Heart left ventricle (tissue), 16 donors: ENCODE measurements around the gene CTXN1. TPM values are rescaled to one million over a fixed set of nuclear protein-coding genes. Genes with fewer than 3 reads are reported as not detected.
A peak's percentile ranks its signal among the peaks of the same experiment; 100 is the strongest.

ENCODE experiments used
- ATAC-seq, 4 donors: fragments of 200-7000 bp; cut with Tn5 transposase; one replicate each; pipeline ENCODE4 v1.9.1; 2020 to 2022; ENCODE audit warnings: moderate library complexity in 4 of 4, mild to moderate bottlenecking in 3 of 4, moderate number of reproducible peaks in 1 of 4
- DNase-seq, 5 donors: peaks; one replicate each; pipeline ENCODE4 v3.0.0-alpha.2; 2020
- H3K27ac ChIP-seq, 12 donors: fragments of 200-600 bp; sonication (generic) in 4 of 12; one replicate each; pipeline versions ENCODE4 v1.5.0 to v1.8.0; 2016 to 2022; ENCODE audit warnings: mild to moderate bottlenecking in 2 of 12
- H3K27me3 ChIP-seq, 9 donors: fragments of 200-600 bp; sonication (generic) in 2 of 9; one replicate each; pipeline versions ENCODE4 v1.5.1 to v1.8.0; 2016 to 2022; ENCODE audit warnings: mild to moderate bottlenecking in 3 of 9
- H3K36me3 ChIP-seq, 9 donors: fragments of 200-600 bp; sonication (generic) in 2 of 9; one replicate each; pipeline versions ENCODE4 v1.5.0 to v1.8.0; 2018 to 2022; ENCODE audit warnings: mild to moderate bottlenecking in 2 of 9
- H3K4me1 ChIP-seq, 12 donors: fragments of 200-600 bp; sonication (generic) in 4 of 12; one replicate each; pipeline versions ENCODE4 v1.5.0 to v1.8.0; 2016 to 2022; ENCODE audit warnings: mild to moderate bottlenecking in 3 of 12
- H3K4me3 ChIP-seq, 12 donors: fragments of 200-600 bp; sonication (generic) in 4 of 12; one replicate each; pipeline versions ENCODE4 v1.5.0 to v1.8.0; 2017 to 2022; ENCODE audit warnings: mild to moderate bottlenecking in 9 of 12, moderate library complexity in 4 of 12
- H3K9me3 ChIP-seq, 12 donors: fragments of 200-600 bp; sonication (generic) in 4 of 12; one replicate each; pipeline versions ENCODE4 v1.5.0 to v1.8.0; 2016 to 2022; ENCODE audit warnings: mild to moderate bottlenecking in 1 of 12
- CTCF ChIP-seq, 12 donors: fragments of 200-600 bp; sonication (generic) in 4 of 12; IDR thresholded peaks; one replicate each; pipeline versions ENCODE4 v1.5.0 to v1.8.0; 2018 to 2022; ENCODE audit warnings: antibody characterized with exemption in 12 of 12, mild to moderate bottlenecking in 5 of 12
- POLR2A ChIP-seq, 2 donors: fragments of 450-650 bp; IDR thresholded peaks; one replicate each; pipeline ENCODE4 v1.6.1; 2017; ENCODE audit warnings: antibody characterized with exemption in 2 of 2, mild to moderate bottlenecking in 2 of 2, moderate library complexity in 2 of 2
- WGBS, 4 donors: extraction: QIAGEN DNeasy Blood & Tissue Kit in 2 of 4; methylation state at CpG; one replicate each; pipeline versions ENCODE4 v1.1.5 to v1.1.7; 2013 to 2018; 5-methylcytosine and 5-hydroxymethylcytosine counted together
- intact Hi-C, 10 donors: fragments of 100-400 bp; cut with DNase I; formaldehyde crosslinking; loops; one replicate each; pipeline versions ENCODE4 v1.11.1 to v1.14.2; 2022
- polyA plus RNA-seq, 2 donors: library from polyadenylated mRNA; stranded (reverse); fragments of 200-250 nt; gene quantifications; one replicate each; pipeline ENCODE4 v1.2.3, GENCODE V29; 2013
- total RNA-seq, 9 donors: library from RNA; depleted of rRNA in 2 of 9; stranded (reverse); fragments of >200 nt in 2 of 9; fragmentation: NEBNext Ultra II Directional in 3 of 9; extraction: Animal tissue kit (Norgen Biotek cat#: 25700) in 3 of 9; gene quantifications; one replicate each; pipeline versions ENCODE4 v1.1.0 to v1.2.4, GENCODE V29; 2016 to 2023
- donor health status: ischemic (EF 13 %, LVEDD 7.1; RV severe dilation, severe dysfunction).
- donor health status: healthy with polysubstance abuse.
- donor health status: DM: no; HTN: yes; CAD: no.
- donor health status: DM: no; HTN: no; CAD: no.
- donor health status: ischemic (EF 25% LVEDD 6.9; RV normal size, moderate dysfunction).
- donor health status: ischemic (EF 25% LVEDD 5.7; RV mildly dilated, moderate dysfunction).
- donor health status: healthy.
- donor health status: DM: yes; HTN: yes; CAD: no.
- donor health status: ischemic (EF 35%, LVEDD 5.7; RV mildly dilated, moderate dysfunction).
- donor health status: nonischemic (EF 11% LVEDD 7.7; RV severe dilation, severe dysfunction).
- donor health status: DM: yes; HTN: yes; CAD: no.
- donor health status: PGD.
- donor health status: ischemic (EF 29% LVEDD 5.4; RV normal size, mild dysfunction).
- donor health status: nonischemic (EF 23%, LVEDD 6.1; RV moderate dilation, normal function).

CTXN1 gene
- total and polyA plus RNA-seq, 11 donors: 0.21 to 3.3 (median 0.48) TPM; not detected in 3

- Histone ChIP-seq H3K4me3 (no peak overlapping the region), H3K4me1 (peaks cover 8 to 66% (median 43%) of the 10 kb centered on the region in 12 donors), H3K27ac (peak overlapping the region in 1 of 12 donors; percentile 96), H3K36me3 (peaks cover 0 to 28% (median 14%) of the 10 kb centered on the region in 9 donors), H3K9me3 (no peaks in the 10 kb centered on the region), H3K27me3 (peaks cover 0 to 2% (median under 1%) of the 10 kb centered on the region in 9 donors)
- ATAC-seq (no peak), DNase-seq (no peak)
- no peak for TF ChIP-seq POLR2A (IDR thresholded peaks at IDR 0.05)
- no peak for TF ChIP-seq CTCF (IDR thresholded peaks at IDR 0.05)
- 73 to 84% (median 78%) methylated on average over 8 to 12 of the region's 12 CpGs for WGBS, 4 donors
- intact Hi-C loops: loop anchor here in 6 of 10 donors (2.0 to 5.0 kb wide), 4 partner anchors 67 to 72 kb away; no protein-coding TSS in a partner anchor
Measured at GRCh38 chr19:7924241-7924640, 1.7 kb downstream of the CTXN1 start.

GRCh38 chr19:7923295-7924191 is 2.4 kb downstream of the CTXN1 start:
- no peak overlapping the region for H3K4me3 ChIP-seq
- H3K27ac ChIP-seq: peak overlapping the region in 1 of 12 donors; percentile 96
- H3K27me3 ChIP-seq: peaks cover 0 to 9% (median 5%) of the 10 kb centered on the region in 9 donors
- intact Hi-C loops: loop anchor here in 6 of 10 donors (2.0 to 5.0 kb wide), 4 partner anchors 66 to 71 kb away; no protein-coding TSS in a partner anchor
- WGBS, 4 donors: 77 to 84% (median 82%) methylated on average over 20 to 31 of the region's 31 CpGs
- peaks cover 8 to 67% (median 43%) of the 10 kb centered on the region in 12 donors for H3K4me1 ChIP-seq
- H3K36me3 ChIP-seq: peaks cover 0 to 28% (median 14%) of the 10 kb centered on the region in 9 donors
- no peak for ATAC-seq
- TF ChIP-seq CTCF (IDR thresholded peaks at IDR 0.05): no peak
- TF ChIP-seq POLR2A (IDR thresholded peaks at IDR 0.05): no peak
- DNase-seq: no peak
- no peaks in the 10 kb centered on the region for H3K9me3 ChIP-seq

GRCh38 chr19:7922836-7923195 is 3.1 kb downstream of the CTXN1 start:
- no peak for TF ChIP-seq CTCF (IDR thresholded peaks at IDR 0.05)
- no peak for TF ChIP-seq POLR2A (IDR thresholded peaks at IDR 0.05)
- ATAC-seq: no peak
- Histone ChIP-seq H3K4me3 (no peak overlapping the region), H3K4me1 (peaks cover 8 to 65% (median 38%) of the 10 kb centered on the region in 12 donors), H3K27me3 (peaks cover 0 to 17% (median 10%) of the 10 kb centered on the region in 9 donors), H3K9me3 (no peaks in the 10 kb centered on the region), H3K36me3 (peaks cover 0 to 28% (median 14%) of the 10 kb centered on the region in 9 donors), H3K27ac (peak overlapping the region in 1 of 12 donors; percentile 96)
- intact Hi-C loops: loop anchor here in 4 of 10 donors (5.0 kb wide), 2 partner anchors 66 to 71 kb away; no protein-coding TSS in a partner anchor
- WGBS, 4 donors: 91 to 94% (median 92%) methylated on average over 7 to 8 of the region's 8 CpGs
- no peak for DNase-seq
